GM19397 (cell line): ENCODE data around the gene CCR5.

Source experiments
- ATAC-seq: cut with Tn5 transposase; IDR thresholded peaks from one replicate; pipeline ENCODE4 v1.9.1; 2021; ENCODE audit warnings: mild to moderate bottlenecking, moderate library complexity; ENCODE audit not compliant: unreplicated experiment

Gene CCR5

DNA sequence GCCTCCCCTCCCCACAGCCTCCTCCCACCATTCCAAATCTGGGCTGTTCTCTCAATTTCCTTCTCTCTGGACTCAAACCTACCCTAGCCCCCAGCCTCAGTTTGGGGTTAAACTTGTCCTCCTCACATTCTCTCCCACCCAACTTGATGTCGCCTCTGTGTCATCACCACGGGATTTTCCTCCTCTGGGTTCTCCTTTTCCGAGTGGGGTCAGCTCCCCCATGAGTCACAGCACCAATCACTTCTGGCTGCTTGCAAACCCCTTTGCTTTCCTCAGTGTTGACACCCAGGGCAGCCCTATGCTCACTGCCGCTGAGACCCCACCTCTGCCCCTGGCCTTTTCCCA is 35.7 kb downstream of the CCR5 start:
- no peak for ATAC-seq

DNA sequence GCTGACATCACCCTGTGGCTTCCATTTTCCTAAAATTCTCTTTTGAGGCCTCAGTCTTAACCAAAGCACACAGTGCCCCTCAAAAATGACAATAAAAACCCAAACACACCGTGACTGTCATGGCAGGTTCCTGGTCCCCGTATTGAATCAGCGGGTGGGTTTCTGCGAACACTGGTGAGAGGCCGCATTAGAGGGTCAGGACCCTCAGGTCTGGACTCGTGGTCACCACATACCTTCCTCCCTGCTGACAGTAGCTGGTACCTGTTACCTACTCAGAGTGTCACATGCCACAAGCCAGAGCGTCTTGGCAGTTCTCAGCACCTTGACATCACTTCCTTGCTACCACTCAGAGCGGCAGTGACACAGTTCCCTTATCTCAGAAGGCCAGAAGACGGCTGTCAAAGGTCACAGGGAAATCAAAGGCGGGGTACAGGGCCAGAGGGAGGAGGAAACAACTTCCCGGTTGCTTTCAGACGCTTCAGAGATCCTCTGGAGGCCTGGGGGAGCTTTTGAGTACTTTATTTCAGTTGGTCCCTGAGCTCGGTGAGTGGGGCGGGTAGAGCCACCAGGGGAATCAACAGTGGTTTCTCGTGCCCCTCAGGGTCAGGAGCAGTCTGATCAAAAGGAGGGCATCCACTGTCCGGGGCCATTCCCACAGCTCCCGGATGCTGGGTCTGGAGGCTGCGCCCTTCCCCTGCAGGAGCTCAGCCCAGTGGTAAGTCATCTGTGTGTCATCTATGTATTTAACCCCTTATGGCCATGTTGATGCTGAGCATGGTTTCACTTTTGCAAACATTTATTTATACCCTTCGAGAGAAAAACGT is 36.3 kb downstream of the CCR5 start, which contains the start of the genes CCR5AS and CCRL2:
CCR5AS (minus strand) TSS at position 279 of the 824 bp plus-strand sequence.
CCRL2 (plus strand) TSS at position 472 of the 824 bp plus-strand sequence. CDS start 821 bp downstream, outside the sequence.
- ATAC-seq: no peak

GRCh38 chr3:46407970-46408369 is 37.2 kb downstream of the CCR5 start:
- no peak for ATAC-seq

GRCh38 chr3:46408853-46409252 is 38.1 kb downstream of the CCR5 start:
- ATAC-seq: no peak

DNA sequence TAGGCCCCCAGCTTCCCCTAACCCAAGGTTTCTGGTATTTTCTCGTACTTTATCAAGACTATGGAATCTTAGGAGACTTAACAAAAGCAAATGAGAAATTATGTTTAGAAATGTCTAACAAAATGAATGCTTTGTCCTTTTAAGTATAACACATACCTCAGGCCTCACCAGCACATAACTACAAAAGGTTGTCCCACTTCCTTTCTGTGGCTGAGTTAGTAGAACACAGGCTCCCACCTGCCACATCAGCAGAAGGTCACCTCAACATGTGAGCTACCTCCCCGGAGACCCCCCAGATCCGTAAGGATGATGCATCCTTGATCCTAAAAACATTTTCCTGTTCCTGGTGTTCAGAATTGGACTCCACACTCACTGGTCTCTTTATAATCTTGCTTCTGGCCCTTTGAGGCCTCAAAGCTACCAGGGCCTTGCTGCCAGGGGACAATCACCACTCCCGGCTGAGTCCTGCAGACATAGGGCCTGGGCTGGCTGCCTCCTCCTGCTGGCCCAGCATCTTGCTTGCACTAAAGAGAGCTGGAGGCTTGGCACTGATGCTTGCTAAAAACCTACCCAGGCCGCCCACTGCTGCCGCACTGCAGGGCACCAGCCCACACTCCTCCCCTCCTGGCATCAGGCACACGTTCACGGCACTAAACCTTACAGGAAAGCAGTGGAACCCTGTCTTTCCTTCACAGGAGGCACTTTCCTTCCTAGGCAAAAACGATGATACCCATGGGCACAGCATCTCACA is 39.2 kb downstream of the CCR5 start:
- no peak for ATAC-seq

GRCh38 chr3:46410669-46411068 is 39.9 kb downstream of the CCR5 start:
- ATAC-seq: no peak

DNA sequence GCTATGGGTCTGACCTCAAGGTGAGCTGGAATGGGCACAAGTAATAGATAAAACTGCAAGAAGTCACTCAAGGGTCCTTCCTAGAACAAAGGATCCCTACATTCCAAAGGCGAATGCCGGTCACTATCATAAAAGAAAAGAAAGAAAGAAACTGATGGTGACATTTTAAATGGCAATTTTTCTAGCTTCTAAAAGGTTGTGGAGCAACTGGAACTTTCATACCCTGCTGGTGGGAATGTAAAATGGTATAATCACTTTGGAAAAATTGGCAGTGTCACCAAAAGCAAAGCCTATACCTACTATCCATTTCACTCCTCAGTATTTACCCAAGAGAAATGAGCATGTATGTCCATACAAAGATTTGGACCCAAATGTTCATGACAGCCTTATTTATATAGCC is 40.5 kb downstream of the CCR5 start:
- ATAC-seq: no peak

DNA sequence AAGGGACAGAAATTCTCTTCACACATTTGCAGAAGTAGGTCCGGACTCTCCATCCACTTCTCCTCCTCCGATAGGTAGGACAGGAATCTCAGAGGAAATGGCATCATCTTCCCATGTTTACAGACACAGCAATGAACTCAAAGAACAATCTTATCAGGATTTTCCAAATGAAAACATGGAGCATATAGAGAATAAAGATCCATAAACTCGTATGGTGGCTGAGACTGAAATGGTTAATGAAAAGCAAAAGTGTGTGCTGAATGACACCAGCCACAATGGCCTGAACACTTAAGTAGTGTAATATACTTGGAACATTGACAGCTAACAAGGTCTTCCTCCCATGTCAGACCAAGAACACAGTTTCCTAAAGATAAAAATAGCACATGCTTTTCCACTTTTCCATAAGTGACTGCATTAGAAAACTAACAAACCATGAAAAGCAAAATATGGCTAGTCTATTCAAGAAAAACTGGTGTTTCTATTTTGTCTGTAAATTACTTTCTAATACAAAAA is 42.1 kb downstream of the CCR5 start:
- no peak for ATAC-seq

DNA sequence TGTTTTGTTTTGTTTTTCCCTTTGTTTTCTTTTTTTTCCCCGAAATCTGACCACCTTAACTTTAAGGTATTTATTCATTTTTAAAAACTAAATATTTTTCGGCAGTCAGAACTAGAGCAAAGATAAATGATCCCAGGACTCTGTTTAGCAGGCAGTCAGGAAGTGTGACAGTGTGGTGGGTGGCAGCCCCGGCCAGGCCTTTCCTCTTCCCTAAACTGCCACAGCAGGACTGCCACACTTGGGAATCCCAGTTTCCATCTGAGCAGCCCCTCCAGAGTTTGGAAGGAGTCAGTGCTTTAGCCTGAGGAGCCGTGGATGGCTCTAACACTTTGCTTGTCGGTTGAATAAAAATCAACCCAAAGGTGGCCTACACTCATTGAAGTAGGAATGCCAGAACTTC is 43.2 kb downstream of the CCR5 start:
- ATAC-seq: no peak

DNA sequence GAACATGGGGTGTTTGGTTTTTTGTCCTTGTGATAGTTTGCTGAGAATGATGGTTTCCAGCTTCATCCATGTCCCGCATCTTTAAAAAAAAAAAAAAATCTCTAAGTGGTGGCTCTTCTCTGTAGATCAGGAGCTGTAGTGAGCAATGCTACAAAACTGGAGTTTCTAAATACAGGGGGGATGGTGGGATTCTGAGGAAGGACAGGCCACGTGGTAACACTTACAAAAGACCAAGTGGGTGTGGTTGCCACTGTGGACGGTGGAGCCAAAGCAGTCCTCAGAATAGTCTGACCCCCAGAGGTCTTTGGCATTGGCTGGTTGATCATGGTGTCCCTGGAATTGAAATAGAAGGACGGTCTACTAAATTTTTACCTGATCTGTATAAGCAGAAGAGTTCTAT is 44.0 kb downstream of the CCR5 start:
- ATAC-seq: no peak

GRCh38 chr3:46416125-46416810 is 45.5 kb downstream of the CCR5 start:
- ATAC-seq: no peak

- ATAC-seq: no peak
These were observed 46.2 kb downstream of the CCR5 start for GRCh38 chr3:46416811-46417510.

DNA sequence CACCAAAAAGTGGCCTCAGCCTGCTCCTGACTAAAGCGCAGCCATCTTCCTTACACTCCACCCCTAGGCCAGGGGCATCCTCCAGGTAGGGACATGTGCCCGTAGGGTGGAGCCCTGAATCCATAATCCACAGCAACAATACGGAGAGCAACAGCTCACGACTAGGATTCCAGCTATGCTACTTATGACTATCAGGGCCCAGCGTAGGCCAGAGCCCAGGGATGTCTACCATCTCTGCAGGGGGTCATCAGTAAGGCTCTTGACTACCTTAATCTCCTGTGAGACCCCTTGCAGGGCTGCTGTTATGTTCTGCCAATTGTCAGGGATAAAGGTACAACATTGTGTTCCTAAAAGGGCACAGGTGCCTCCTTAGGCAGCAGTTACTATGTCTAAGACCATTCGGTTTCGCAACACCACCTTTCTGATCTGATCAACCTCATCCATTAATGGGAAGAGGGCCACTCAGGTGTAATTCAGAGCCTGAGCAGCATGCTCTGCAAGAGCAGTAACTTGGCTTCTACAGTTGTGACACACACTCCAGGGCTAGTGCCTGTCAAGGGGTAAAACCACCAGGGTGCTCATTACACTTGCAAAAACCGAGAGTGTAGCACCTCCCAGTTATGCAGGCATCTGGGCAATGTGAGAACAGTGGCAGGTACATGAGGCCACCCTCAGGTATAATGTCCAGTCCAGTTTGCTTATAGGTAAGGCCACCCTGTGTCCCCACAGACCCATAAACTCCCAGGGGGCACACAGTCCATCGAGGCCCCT is 47.3 kb downstream of the CCR5 start:
- no peak for ATAC-seq

- ATAC-seq: no peak
These were observed 49.1 kb downstream of the CCR5 start for GRCh38 chr3:46419816-46420215.

DNA sequence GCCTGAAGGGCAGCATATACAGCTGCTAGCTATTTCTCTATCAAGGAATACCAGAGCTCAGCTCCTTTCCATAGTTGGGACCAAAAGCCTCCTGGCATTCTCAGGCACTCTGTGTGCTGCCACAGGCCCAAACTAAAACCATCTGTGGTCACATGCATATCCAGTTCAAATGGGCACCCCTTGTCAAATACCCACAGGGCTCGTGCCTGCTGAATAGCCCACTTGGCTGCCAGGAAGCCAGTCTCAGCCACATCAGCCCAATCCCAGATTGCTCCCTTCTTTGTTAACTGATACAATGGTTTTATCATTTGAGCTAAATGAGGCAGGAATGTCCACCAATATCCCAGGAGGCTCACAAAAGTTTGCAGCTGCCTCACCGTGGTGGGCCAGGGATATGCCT is 50.2 kb downstream of the CCR5 start:
- ATAC-seq: no peak

GRCh38 chr3:46422617-46423016 is 51.9 kb downstream of the CCR5 start:
- no peak for ATAC-seq

DNA sequence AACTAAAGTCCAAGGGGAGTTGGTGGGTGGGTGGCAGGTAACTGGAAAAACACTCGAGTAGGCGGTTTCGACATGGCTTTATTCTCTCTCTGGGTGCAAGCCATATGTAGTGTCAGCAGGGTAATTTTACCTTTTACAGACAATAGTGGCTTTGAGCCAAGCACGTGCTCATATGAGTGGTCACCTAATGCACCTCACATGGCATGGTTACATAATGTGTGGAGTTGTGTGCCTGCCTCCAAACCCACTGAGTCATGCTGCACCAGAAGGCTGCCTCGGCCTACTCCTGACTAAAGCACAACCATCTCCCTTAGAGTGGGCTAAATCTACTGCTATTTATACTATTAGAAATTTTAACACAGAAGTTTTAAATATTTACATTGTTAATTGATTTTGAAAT is 52.8 kb downstream of the CCR5 start:
- ATAC-seq: no peak
